ENCODE data around the gene SLC6A13.

DNA sequence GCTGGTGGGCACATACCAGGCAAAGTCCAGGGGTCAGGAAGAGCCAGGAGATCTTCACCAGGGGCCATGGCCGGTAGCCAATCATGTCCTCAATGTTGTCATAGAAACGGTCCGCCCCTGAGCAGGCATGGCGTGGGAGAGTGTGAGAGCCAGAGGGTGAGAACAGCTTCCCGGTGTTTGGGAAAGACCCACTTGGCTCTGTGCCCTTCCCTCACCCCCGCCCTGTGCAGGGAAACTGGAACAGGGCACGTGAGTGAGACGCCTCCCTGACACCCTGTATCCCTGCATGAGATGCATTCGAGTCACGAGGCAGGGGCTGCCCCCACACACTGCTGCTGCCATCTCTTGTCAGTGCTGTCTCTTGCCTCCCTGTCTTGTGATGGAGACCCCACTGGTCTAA, 69.4 kb downstream of the SLC6A13 start:
- TF ChIP-seq, protein P1, sequence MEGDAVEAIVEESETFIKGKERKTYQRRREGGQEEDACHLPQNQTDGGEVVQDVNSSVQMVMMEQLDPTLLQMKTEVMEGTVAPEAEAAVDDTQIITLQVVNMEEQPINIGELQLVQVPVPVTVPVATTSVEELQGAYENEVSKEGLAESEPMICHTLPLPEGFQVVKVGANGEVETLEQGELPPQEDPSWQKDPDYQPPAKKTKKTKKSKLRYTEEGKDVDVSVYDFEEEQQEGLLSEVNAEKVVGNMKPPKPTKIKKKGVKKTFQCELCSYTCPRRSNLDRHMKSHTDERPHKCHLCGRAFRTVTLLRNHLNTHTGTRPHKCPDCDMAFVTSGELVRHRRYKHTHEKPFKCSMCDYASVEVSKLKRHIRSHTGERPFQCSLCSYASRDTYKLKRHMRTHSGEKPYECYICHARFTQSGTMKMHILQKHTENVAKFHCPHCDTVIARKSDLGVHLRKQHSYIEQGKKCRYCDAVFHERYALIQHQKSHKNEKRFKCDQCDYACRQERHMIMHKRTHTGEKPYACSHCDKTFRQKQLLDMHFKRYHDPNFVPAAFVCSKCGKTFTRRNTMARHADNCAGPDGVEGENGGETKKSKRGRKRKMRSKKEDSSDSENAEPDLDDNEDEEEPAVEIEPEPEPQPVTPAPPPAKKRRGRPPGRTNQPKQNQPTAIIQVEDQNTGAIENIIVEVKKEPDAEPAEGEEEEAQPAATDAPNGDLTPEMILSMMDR (IDR thresholded peaks at IDR 0.05; ENCODE audit: borderline replicate concordance, extremely low read depth, low read length, poor library complexity, severe bottlenecking) = no peak
- no peak for TF ChIP-seq EZH2 (IDR thresholded peaks at IDR 0.05; ENCODE audit: borderline replicate concordance, low read depth, low read length, severe bottlenecking)
